ENCODE measurements around the gene NAGK. TPM values are rescaled to one million over a fixed set of nuclear protein-coding genes. Genes with fewer than 3 reads are reported as not detected.
"Not testable (repeated sequence)": the region's sequence is repeated elsewhere in the genome, so short reads cannot be mapped to it uniquely, and the experiment has no call there.

NAGK gene
- polyA plus RNA-seq, 1 donor (not counting 4 experiments of a cell fraction or from before 2014, with no cell fraction given): 61.5 TPM

- dilution Hi-C loops (cut with MboI; ENCODE audit: extremely low pct_ligation_motif_present, low sequenced_read_pairs): no loop called here
- no peak for TF ChIP-seq EZH2 (IDR thresholded peaks at IDR 0.05; ENCODE audit: low read length)
- no peak for TF ChIP-seq CTCF (optimal IDR thresholded peaks at IDR 0.05 in 1 of 3, IDR thresholded peaks at IDR 0.05 in 1 of 3, conservative IDR thresholded peaks at IDR 0.05 in 1 of 3; ENCODE audit: extremely low read depth in 1 of 3, insufficient read depth in 2 of 3, low read length in 3 of 3)
- Histone ChIP-seq H3K4me2 (ENCODE audit: control insufficient read depth, extremely low read depth, insufficient read depth, low read depth, low read length) (no peak overlapping the region), H3K9me1 (ENCODE audit: control insufficient read depth, extremely low read depth, insufficient read depth, low read length) (no peaks in the 10 kb centered on the region), H3K4me1 (ENCODE audit: control insufficient read depth, extremely low read depth, insufficient read depth, low read length) (peaks cover 25% of the 10 kb centered on the region), H3K27me3 (ENCODE audit: control insufficient read depth, extremely low read depth, insufficient read depth, low read length) (no peaks in the 10 kb centered on the region), H3K9me3 (ENCODE audit: control insufficient read depth, low read depth, low read length) (peaks cover 3% of the 10 kb centered on the region), H3K9ac (ENCODE audit: control insufficient read depth, extremely low read depth, insufficient read depth, low read length) (no peak overlapping the region), H3K36me3 (ENCODE audit: control insufficient read depth in 2 of 2, extremely low read depth in 1 of 2, insufficient read depth in 2 of 2, low read length in 2 of 2) (no peaks in the 10 kb centered on the region), H3K27ac (ENCODE audit: control insufficient read depth, insufficient read depth, low read length) (no peak overlapping the region), H2AFZ (ENCODE audit: control insufficient read depth, low read length) (no peak overlapping the region), H4K20me1 (ENCODE audit: control insufficient read depth, extremely low read depth, insufficient read depth, low read length) (no peaks in the 10 kb centered on the region), H3K4me3 (ENCODE audit: control insufficient read depth in 2 of 3, extremely low read depth in 1 of 3, insufficient read depth in 2 of 3, low read depth in 1 of 3, low read length in 3 of 3) (no peak overlapping the region), H3K79me2 (ENCODE audit: control insufficient read depth, insufficient read depth, low read length) (no peaks in the 10 kb centered on the region)
- FAIRE-seq: no peak
- no peak for DNase-seq (ENCODE audit: low read depth, low spot score)
These were observed 35.4 kb downstream of the NAGK start for GRCh38 chr2:71103809-71104208.

GRCh38 chr2:71106463-71106862, 38.0 kb downstream of the NAGK start:
- DNase-seq (ENCODE audit: low read depth, low spot score); H3K4me2 ChIP-seq (ENCODE audit: control insufficient read depth, extremely low read depth, insufficient read depth, low read depth, low read length); H3K9me3 ChIP-seq (ENCODE audit: control insufficient read depth, low read depth, low read length); dilution Hi-C loops (cut with MboI; ENCODE audit: extremely low pct_ligation_motif_present, low sequenced_read_pairs); H3K9me1 ChIP-seq (ENCODE audit: control insufficient read depth, extremely low read depth, insufficient read depth, low read length); H4K20me1 ChIP-seq (ENCODE audit: control insufficient read depth, extremely low read depth, insufficient read depth, low read length); H3K79me2 ChIP-seq (ENCODE audit: control insufficient read depth, insufficient read depth, low read length); H3K27ac ChIP-seq (ENCODE audit: control insufficient read depth, insufficient read depth, low read length); H3K9ac ChIP-seq (ENCODE audit: control insufficient read depth, extremely low read depth, insufficient read depth, low read length); H3K4me3 ChIP-seq (ENCODE audit: control insufficient read depth in 2 of 3, extremely low read depth in 1 of 3, insufficient read depth in 2 of 3, low read depth in 1 of 3, low read length in 3 of 3); H2AFZ ChIP-seq (ENCODE audit: control insufficient read depth, low read length); H3K27me3 ChIP-seq (ENCODE audit: control insufficient read depth, extremely low read depth, insufficient read depth, low read length); H3K36me3 ChIP-seq (ENCODE audit: control insufficient read depth in 2 of 2, extremely low read depth in 1 of 2, insufficient read depth in 2 of 2, low read length in 2 of 2); FAIRE-seq: not testable (repeated sequence)
- peaks cover 17% of the 10 kb centered on the region for H3K4me1 ChIP-seq (ENCODE audit: control insufficient read depth, extremely low read depth, insufficient read depth, low read length)

GRCh38 chr2:71108091-71108490, 39.6 kb downstream of the NAGK start:
- Histone ChIP-seq H3K4me2 (ENCODE audit: control insufficient read depth, extremely low read depth, insufficient read depth, low read depth, low read length) (no peak overlapping the region), H3K9ac (ENCODE audit: control insufficient read depth, extremely low read depth, insufficient read depth, low read length) (no peak overlapping the region), H3K27ac (ENCODE audit: control insufficient read depth, insufficient read depth, low read length) (no peak overlapping the region), H3K27me3 (ENCODE audit: control insufficient read depth, extremely low read depth, insufficient read depth, low read length) (no peaks in the 10 kb centered on the region), H3K4me3 (ENCODE audit: control insufficient read depth in 2 of 3, extremely low read depth in 1 of 3, insufficient read depth in 2 of 3, low read depth in 1 of 3, low read length in 3 of 3) (no peak overlapping the region), H4K20me1 (ENCODE audit: control insufficient read depth, extremely low read depth, insufficient read depth, low read length) (no peaks in the 10 kb centered on the region), H3K9me3 (ENCODE audit: control insufficient read depth, low read depth, low read length) (peaks cover 3% of the 10 kb centered on the region), H3K36me3 (ENCODE audit: control insufficient read depth in 2 of 2, extremely low read depth in 1 of 2, insufficient read depth in 2 of 2, low read length in 2 of 2) (no peaks in the 10 kb centered on the region), H3K9me1 (ENCODE audit: control insufficient read depth, extremely low read depth, insufficient read depth, low read length) (no peaks in the 10 kb centered on the region), H3K4me1 (ENCODE audit: control insufficient read depth, extremely low read depth, insufficient read depth, low read length) (peaks cover 1% of the 10 kb centered on the region), H3K79me2 (ENCODE audit: control insufficient read depth, insufficient read depth, low read length) (no peaks in the 10 kb centered on the region), H2AFZ (ENCODE audit: control insufficient read depth, low read length) (no peak overlapping the region)
- DNase-seq (ENCODE audit: low read depth, low spot score): no peak
- dilution Hi-C loops (cut with MboI; ENCODE audit: extremely low pct_ligation_motif_present, low sequenced_read_pairs): no loop called here
- no peak for TF ChIP-seq EZH2 (IDR thresholded peaks at IDR 0.05; ENCODE audit: low read length)
- FAIRE-seq: no peak

Measured in keratinocyte (primary cell).